Mesendoderm (in vitro differentiated cells): ENCODE results near the gene ARHGAP45.
A peak's percentile ranks its signal among the peaks of the same experiment; 100 is the strongest.

Source experiments
- DNase-seq: peaks from one replicate; pipeline ENCODE4 v3.0.0; 2013
- H2AK5ac ChIP-seq: 2 replicates; pipeline ENCODE4 v1.6.1; 2013; ENCODE audit warnings: low read length, inconsistent platforms
- H2BK120ac ChIP-seq: 2 replicates; pipeline ENCODE4 v1.6.1; 2013; ENCODE audit warnings: low read depth, mild to moderate bottlenecking, low read length, moderate library complexity, mixed read lengths
- H2BK15ac ChIP-seq: replicated peaks from 2 replicates; pipeline ENCODE4 v1.6.1; 2013; ENCODE audit warnings: low read depth, mild to moderate bottlenecking, moderate library complexity
- H2BK5ac ChIP-seq: 2 replicates; pipeline ENCODE4 v1.6.1; 2013; ENCODE audit warnings: low read length, inconsistent platforms
- H3K18ac ChIP-seq: 2 replicates; pipeline ENCODE4 v1.6.1; 2013; ENCODE audit warnings: mild to moderate bottlenecking, low read length, mixed read lengths
- H3K23ac ChIP-seq: one replicate; pipeline ENCODE4 v1.6.1; 2013; ENCODE audit warnings: low read length
- H3K27ac ChIP-seq: 2 replicates; pipeline ENCODE4 v1.5.1; 2013; ENCODE audit warnings: low read depth, mild to moderate bottlenecking, inconsistent platforms, low read length, moderate library complexity
- H3K27me3 ChIP-seq: 2 replicates; pipeline ENCODE4 v1.6.1; 2013; ENCODE audit warnings: low read length, control low read depth, mild to moderate bottlenecking, inconsistent platforms; ENCODE audit not compliant: insufficient read depth, poor library complexity
- H3K36me3 ChIP-seq: 2 replicates; pipeline ENCODE4 v1.6.1; 2013; ENCODE audit warnings: low read length, inconsistent platforms; ENCODE audit not compliant: control insufficient read depth, insufficient read depth
- H3K4ac ChIP-seq: one replicate; pipeline ENCODE4 v1.6.1; 2013; ENCODE audit warnings: low read depth, mild to moderate bottlenecking, low read length, moderate library complexity
- H3K4me1 ChIP-seq: 2 replicates; pipeline ENCODE4 v1.6.1; 2013; ENCODE audit warnings: low read depth, low read length, inconsistent platforms; ENCODE audit not compliant: control insufficient read depth
- H3K4me2 ChIP-seq: 2 replicates; pipeline ENCODE4 v1.6.1; 2013; ENCODE audit warnings: low read length
- H3K4me3 ChIP-seq: 2 replicates; pipeline ENCODE4 v1.5.1; 2013; ENCODE audit warnings: mild to moderate bottlenecking, low read length
- H3K56ac ChIP-seq: one replicate; pipeline ENCODE4 v1.6.1; 2013; ENCODE audit warnings: low read length
- H3K79me1 ChIP-seq: 2 replicates; pipeline ENCODE4 v1.6.1; 2013; ENCODE audit warnings: low read length, inconsistent platforms
- H3K79me2 ChIP-seq: 2 replicates; pipeline ENCODE4 v1.6.1; 2013; ENCODE audit warnings: mild to moderate bottlenecking, low read length; ENCODE audit not compliant: control insufficient read depth, insufficient read depth
- H3K9ac ChIP-seq: 2 replicates; pipeline ENCODE4 v1.6.1; 2013; ENCODE audit warnings: low read length, inconsistent platforms
- H4K5ac ChIP-seq: one replicate; pipeline ENCODE4 v1.6.1; 2013; ENCODE audit warnings: low read length
- H4K8ac ChIP-seq: one replicate; pipeline ENCODE4 v1.6.1; 2013; ENCODE audit warnings: low read depth, mild to moderate bottlenecking, control low read depth, low read length, moderate library complexity
- WGBS: extraction: QIAGEN DNeasy Blood & Tissue Kit; methylation state at CpG from one replicate; pipeline ENCODE4 v1.1.7; 2013; ENCODE audit warnings: low lambda C conversion rate, missing lambda C conversion rate; ENCODE audit not compliant: insufficient coverage; ENCODE audit errors: extremely low coverage; 5-methylcytosine and 5-hydroxymethylcytosine counted together

The ARHGAP45 gene

GRCh38 chr19:1063030-1063908, 3.7 kb upstream of the ARHGAP45 start:
- H3K56ac ChIP-seq: no peak overlapping the region
- H3K27ac ChIP-seq: no peak overlapping the region
- peaks cover 4% of the 10 kb centered on the region for H3K4me1 ChIP-seq
- H3K79me2 ChIP-seq: no peaks in the 10 kb centered on the region
- H3K36me3 ChIP-seq: no peaks in the 10 kb centered on the region
- H4K5ac ChIP-seq: no peak overlapping the region
- no peak overlapping the region for H3K4ac ChIP-seq
- no peak overlapping the region for H2BK15ac ChIP-seq
- WGBS: no CpG with 5 or more reads among the region's 37 CpGs
- H3K18ac ChIP-seq: no peak overlapping the region
- no peaks in the 10 kb centered on the region for H3K79me1 ChIP-seq
- no peak overlapping the region for H3K9ac ChIP-seq
- H2BK5ac ChIP-seq: no peak overlapping the region
- H3K4me2 ChIP-seq: no peak overlapping the region
- H2AK5ac ChIP-seq: no peak overlapping the region
- no peak overlapping the region for H4K8ac ChIP-seq
- no peak overlapping the region for H2BK120ac ChIP-seq
- H3K27me3 ChIP-seq: no peaks in the 10 kb centered on the region
- H3K23ac ChIP-seq: no peak overlapping the region
- H3K4me3 ChIP-seq: no peak overlapping the region
- peak; percentile 57 for DNase-seq

GRCh38 chr19:1063909-1064660, 2.9 kb upstream of the ARHGAP45 start:
- Histone ChIP-seq H2BK5ac (no peak overlapping the region), H3K4me3 (no peak overlapping the region), H3K27me3 (no peaks in the 10 kb centered on the region), H3K79me2 (no peaks in the 10 kb centered on the region), H3K27ac (no peak overlapping the region), H2BK120ac (no peak overlapping the region), H3K4me2 (no peak overlapping the region), H3K4me1 (peaks cover 4% of the 10 kb centered on the region), H3K79me1 (no peaks in the 10 kb centered on the region), H3K56ac (no peak overlapping the region), H4K5ac (no peak overlapping the region), H2BK15ac (no peak overlapping the region), H3K36me3 (no peaks in the 10 kb centered on the region), H4K8ac (no peak overlapping the region), H3K23ac (no peak overlapping the region), H2AK5ac (no peak overlapping the region), H3K9ac (no peak overlapping the region), H3K18ac (no peak overlapping the region), H3K4ac (no peak overlapping the region)
- WGBS: no CpG with 5 or more reads among the region's 37 CpGs
- DNase-seq: peak; percentile 69

GRCh38 chr19:1064661-1065605, 2.0 kb upstream of the ARHGAP45 start:
- no CpG with 5 or more reads among the region's 60 CpGs for WGBS
- H3K27me3 ChIP-seq: no peaks in the 10 kb centered on the region
- no peak overlapping the region for H2AK5ac ChIP-seq
- no peak overlapping the region for H2BK15ac ChIP-seq
- H3K23ac ChIP-seq: no peak overlapping the region
- H2BK120ac ChIP-seq: no peak overlapping the region
- peaks cover 4% of the 10 kb centered on the region for H3K4me1 ChIP-seq
- H2BK5ac ChIP-seq: no peak overlapping the region
- no peaks in the 10 kb centered on the region for H3K36me3 ChIP-seq
- H3K4me2 ChIP-seq: peak overlapping the region; percentile 10
- no peak overlapping the region for H4K8ac ChIP-seq
- no peak overlapping the region for H3K27ac ChIP-seq
- no peak overlapping the region for H3K4me3 ChIP-seq
- H3K9ac ChIP-seq: peak overlapping the region; percentile 26
- H3K56ac ChIP-seq: peak overlapping the region; percentile 79
- no peak overlapping the region for H3K4ac ChIP-seq
- H4K5ac ChIP-seq: no peak overlapping the region
- no peaks in the 10 kb centered on the region for H3K79me1 ChIP-seq
- H3K18ac ChIP-seq: no peak overlapping the region
- peak; percentile 82 for DNase-seq
- H3K79me2 ChIP-seq: no peaks in the 10 kb centered on the region

- H3K27ac ChIP-seq: no peak overlapping the region
Observed at GRCh38 chr19:1065606-1066109, 1.3 kb upstream of the ARHGAP45 start.

GRCh38 chr19:1066251-1066747, 668 bp upstream of the ARHGAP45 start:
- Histone ChIP-seq H3K4me2 (no peak overlapping the region), H3K56ac (peak overlapping the region; percentile 89), H2AK5ac (no peak overlapping the region), H3K9ac (peak overlapping the region; percentile 68), H3K36me3 (no peaks in the 10 kb centered on the region), H2BK120ac (no peak overlapping the region), H3K79me2 (no peaks in the 10 kb centered on the region), H3K18ac (peak overlapping the region; percentile 5), H3K27me3 (peaks cover 5% of the 10 kb centered on the region), H4K5ac (no peak overlapping the region), H3K23ac (no peak overlapping the region), H3K4me3 (no peak overlapping the region), H2BK5ac (no peak overlapping the region), H2BK15ac (no peak overlapping the region), H4K8ac (no peak overlapping the region), H3K27ac (no peak overlapping the region), H3K79me1 (no peaks in the 10 kb centered on the region), H3K4ac (peak overlapping the region; percentile 10), H3K4me1 (peaks cover 4% of the 10 kb centered on the region)
- peak; percentile 78 for DNase-seq
- WGBS: no CpG with 5 or more reads among the region's 17 CpGs

More at GRCh38 chr19:1065606-1066109, 1.3 kb upstream of the ARHGAP45 start:
- H3K56ac ChIP-seq: peak overlapping the region; percentile 8
- peaks cover 4% of the 10 kb centered on the region for H3K4me1 ChIP-seq
- H2BK120ac ChIP-seq: no peak overlapping the region
- H3K79me1 ChIP-seq: no peaks in the 10 kb centered on the region
- H3K4ac ChIP-seq: no peak overlapping the region
- H3K4me2 ChIP-seq: no peak overlapping the region
- H3K27me3 ChIP-seq: peaks cover under 1% of the 10 kb centered on the region
- H3K23ac ChIP-seq: no peak overlapping the region
- no peak overlapping the region for H4K5ac ChIP-seq
- H4K8ac ChIP-seq: no peak overlapping the region
- no peak overlapping the region for H2BK15ac ChIP-seq
- H3K4me3 ChIP-seq: no peak overlapping the region
- H3K9ac ChIP-seq: peak overlapping the region; percentile 1
- no peaks in the 10 kb centered on the region for H3K79me2 ChIP-seq
- no peaks in the 10 kb centered on the region for H3K36me3 ChIP-seq
- no peak overlapping the region for H2AK5ac ChIP-seq
- H3K18ac ChIP-seq: no peak overlapping the region
- WGBS: no CpG with 5 or more reads among the region's 17 CpGs
- peak; percentile 79 for DNase-seq
- H2BK5ac ChIP-seq: no peak overlapping the region
